Measurements from ENCODE around the gene TMEM39A.

GRCh38 chr3:119427669-119428068 is 35.7 kb downstream of the TMEM39A start:
- TF ChIP-seq POLR2A (IDR thresholded peaks at IDR 0.05; ENCODE audit: low read length) (no peak), GATA1 (IDR thresholded peaks at IDR 0.05; ENCODE audit: low read depth, low read length) (no peak)

Measured in erythroblast (primary cell).